ENCODE measurements around the gene NDFIP1. TPM values are rescaled to one million over a fixed set of nuclear protein-coding genes. Genes with fewer than 3 reads are reported as not detected.

NDFIP1 gene
- total RNA-seq, 1 experiment from 2014 or later, result 40.9 TPM

DNA sequence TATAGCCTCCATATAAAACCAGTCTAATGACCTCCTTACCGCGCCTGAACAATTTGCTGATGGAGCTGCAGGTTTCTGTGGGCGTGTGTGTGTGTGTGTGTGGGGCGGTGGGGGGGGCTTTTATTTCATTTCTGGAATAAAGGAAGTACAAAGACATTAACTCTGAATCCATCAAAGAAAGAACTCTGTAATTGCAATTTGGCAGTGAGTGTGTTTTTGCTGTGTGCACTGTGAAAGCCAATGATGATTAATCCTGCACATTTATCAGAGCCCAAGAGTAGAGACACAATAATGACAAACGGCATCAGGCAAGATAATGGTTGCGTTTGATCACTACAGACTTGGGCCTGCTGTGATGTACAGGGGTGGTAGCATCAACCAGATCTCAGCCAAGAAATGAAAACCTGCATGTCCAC lies 29.3 kb upstream of the NDFIP1 start:
- BruUV-seq (replicated peaks), result no TSS peak
- POLR2A ChIA-PET, result no interaction called here
- Histone ChIP-seq H3K9me3 (ENCODE audit: control insufficient read depth, insufficient read depth, low read depth, low read length) (no peaks in the 10 kb centered on the region), H3K4me3 (ENCODE audit: low read depth in 2 of 2, low read length in 2 of 2) (no peak overlapping the region), H3K27me3 (ENCODE audit: control insufficient read depth, insufficient read depth, low read length) (peaks cover under 1% of the 10 kb centered on the region; the same call in 1 of the 2 replicates), H3K4me1 (ENCODE audit: control insufficient read depth, insufficient read depth, low read length) (no peaks in the 10 kb centered on the region), H3K27ac (ENCODE audit: low read length) (no peak overlapping the region), H3K36me3 (ENCODE audit: control insufficient read depth, insufficient read depth, low read length) (no peaks in the 10 kb centered on the region)
- no peak for DNase-seq (ENCODE audit: low read depth, low spot score)
- CTCF ChIA-PET, result no interaction called here
- in situ Hi-C loops (cut with HindIII; ENCODE audit: low pct_unique_long_range_greater_than_20kb, low sequenced_read_pairs), result no loop called here
- TF ChIP-seq POLR2AphosphoS5 (IDR thresholded peaks at IDR 0.05; ENCODE audit: low read depth, low read length) (no peak), SIN3A (IDR thresholded peaks at IDR 0.05; ENCODE audit: borderline replicate concordance, insufficient read depth, low read depth, low read length) (no peak), CTCF (IDR thresholded peaks at IDR 0.05) (no peak), TCF7L2 (IDR thresholded peaks at IDR 0.05; ENCODE audit: low read depth, low read length) (no peak)
- TF ChIP-seq, protein P1, sequence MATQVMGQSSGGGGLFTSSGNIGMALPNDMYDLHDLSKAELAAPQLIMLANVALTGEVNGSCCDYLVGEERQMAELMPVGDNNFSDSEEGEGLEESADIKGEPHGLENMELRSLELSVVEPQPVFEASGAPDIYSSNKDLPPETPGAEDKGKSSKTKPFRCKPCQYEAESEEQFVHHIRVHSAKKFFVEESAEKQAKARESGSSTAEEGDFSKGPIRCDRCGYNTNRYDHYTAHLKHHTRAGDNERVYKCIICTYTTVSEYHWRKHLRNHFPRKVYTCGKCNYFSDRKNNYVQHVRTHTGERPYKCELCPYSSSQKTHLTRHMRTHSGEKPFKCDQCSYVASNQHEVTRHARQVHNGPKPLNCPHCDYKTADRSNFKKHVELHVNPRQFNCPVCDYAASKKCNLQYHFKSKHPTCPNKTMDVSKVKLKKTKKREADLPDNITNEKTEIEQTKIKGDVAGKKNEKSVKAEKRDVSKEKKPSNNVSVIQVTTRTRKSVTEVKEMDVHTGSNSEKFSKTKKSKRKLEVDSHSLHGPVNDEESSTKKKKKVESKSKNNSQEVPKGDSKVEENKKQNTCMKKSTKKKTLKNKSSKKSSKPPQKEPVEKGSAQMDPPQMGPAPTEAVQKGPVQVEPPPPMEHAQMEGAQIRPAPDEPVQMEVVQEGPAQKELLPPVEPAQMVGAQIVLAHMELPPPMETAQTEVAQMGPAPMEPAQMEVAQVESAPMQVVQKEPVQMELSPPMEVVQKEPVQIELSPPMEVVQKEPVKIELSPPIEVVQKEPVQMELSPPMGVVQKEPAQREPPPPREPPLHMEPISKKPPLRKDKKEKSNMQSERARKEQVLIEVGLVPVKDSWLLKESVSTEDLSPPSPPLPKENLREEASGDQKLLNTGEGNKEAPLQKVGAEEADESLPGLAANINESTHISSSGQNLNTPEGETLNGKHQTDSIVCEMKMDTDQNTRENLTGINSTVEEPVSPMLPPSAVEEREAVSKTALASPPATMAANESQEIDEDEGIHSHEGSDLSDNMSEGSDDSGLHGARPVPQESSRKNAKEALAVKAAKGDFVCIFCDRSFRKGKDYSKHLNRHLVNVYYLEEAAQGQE (IDR thresholded peaks at IDR 0.05; ENCODE audit: insufficient read depth in 1 of 2, low read depth in 2 of 2, low read length in 1 of 2), result no peak
- intact Hi-C loops (cut with micrococcal nuclease; ENCODE audit: unreplicated experiment), result no loop called here
- ATAC-seq, result no peak

GRCh38 chr5:142080248-142080647 lies 28.3 kb upstream of the NDFIP1 start:
- intact Hi-C loops (cut with micrococcal nuclease; ENCODE audit: unreplicated experiment) (no loop called here), in situ Hi-C loops (cut with HindIII; ENCODE audit: low pct_unique_long_range_greater_than_20kb, low sequenced_read_pairs) (no loop called here)
- ChIA-PET CTCF (no interaction called here), POLR2A (interaction anchor here (0.5 kb wide), 1 partner anchor 70 kb away, joined by 4 read pairs; no protein-coding TSS in a partner anchor)
- Histone ChIP-seq H3K4me1 (ENCODE audit: control insufficient read depth, insufficient read depth, low read length) (no peaks in the 10 kb centered on the region), H3K27ac (ENCODE audit: low read length) (no peak overlapping the region), H3K36me3 (ENCODE audit: control insufficient read depth, insufficient read depth, low read length) (no peaks in the 10 kb centered on the region), H3K27me3 (ENCODE audit: control insufficient read depth, insufficient read depth, low read length) (no peaks in the 10 kb centered on the region), H3K4me3 (ENCODE audit: low read depth in 2 of 2, low read length in 2 of 2) (no peak overlapping the region), H3K9me3 (ENCODE audit: control insufficient read depth, insufficient read depth, low read depth, low read length) (no peaks in the 10 kb centered on the region)
- ATAC-seq (no peak), DNase-seq (ENCODE audit: low read depth, low spot score) (no peak)
- TF ChIP-seq TCF7L2 (IDR thresholded peaks at IDR 0.05; ENCODE audit: low read depth, low read length) (no peak), POLR2AphosphoS5 (IDR thresholded peaks at IDR 0.05; ENCODE audit: low read depth, low read length) (no peak), SIN3A (IDR thresholded peaks at IDR 0.05; ENCODE audit: borderline replicate concordance, insufficient read depth, low read depth, low read length) (no peak), CTCF (IDR thresholded peaks at IDR 0.05) (no peak)
- TF ChIP-seq, protein P1 (IDR thresholded peaks at IDR 0.05; ENCODE audit: insufficient read depth in 1 of 2, low read depth in 2 of 2, low read length in 1 of 2), result no peak
- no TSS peak for BruUV-seq (replicated peaks)
